PFSK-1 (cell line): Measurements from ENCODE around the gene OXNAD1.

Source experiments
- POLR2AphosphoS5 ChIP-seq: IDR thresholded peaks from 2 replicates; pipeline ENCODE4 v1.6.1; 2012; ENCODE audit warnings: low read depth, mild to moderate bottlenecking, control low read depth, low read length, moderate library complexity
- SIN3A ChIP-seq: IDR thresholded peaks from 2 replicates; pipeline ENCODE4 v1.6.1; 2012; ENCODE audit warnings: mild to moderate bottlenecking, low read length, moderate library complexity, borderline replicate concordance; ENCODE audit not compliant: insufficient read depth
- TAF1 ChIP-seq: IDR thresholded peaks from 2 replicates; pipeline ENCODE4 v1.6.1; 2012; ENCODE audit warnings: low read length, control low read depth, borderline replicate concordance; ENCODE audit not compliant: insufficient read depth
- TF ChIP-seq, protein P1 (sequence below), 2 experiments: IDR thresholded peaks; 2 replicates each; pipeline versions ENCODE4 v1.6.1 to v1.8.0; 2011 to 2012; ENCODE audit warnings: low read depth in 2 of 2, low read length in 2 of 2, control low read depth in 1 of 2, inconsistent platforms in 1 of 2, mild to moderate bottlenecking in 1 of 2, moderate library complexity in 1 of 2; ENCODE audit not compliant: insufficient read depth in 1 of 2

DNA sequence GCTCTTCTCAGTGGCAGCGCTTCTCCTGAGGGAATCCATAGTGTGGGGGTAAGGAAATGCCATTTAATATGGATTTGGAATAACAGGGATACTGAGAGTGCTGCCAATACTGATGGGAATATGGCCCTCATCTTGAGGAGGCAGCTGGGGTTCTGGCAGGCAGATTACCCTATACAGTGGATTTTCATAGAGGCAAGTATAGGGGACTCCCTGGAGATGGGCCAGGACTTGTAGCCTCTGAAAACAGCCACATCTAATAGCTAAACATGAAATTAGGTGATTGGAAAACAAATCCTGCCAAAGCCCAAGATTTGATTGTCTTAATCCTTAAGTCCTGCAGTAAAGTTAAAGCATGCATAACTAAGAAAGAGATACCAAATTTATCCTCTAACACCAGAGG is 31.2 kb upstream of the OXNAD1 start:
- TF ChIP-seq POLR2AphosphoS5 = no peak
- no peak for TF ChIP-seq TAF1
- TF ChIP-seq, protein P1, sequence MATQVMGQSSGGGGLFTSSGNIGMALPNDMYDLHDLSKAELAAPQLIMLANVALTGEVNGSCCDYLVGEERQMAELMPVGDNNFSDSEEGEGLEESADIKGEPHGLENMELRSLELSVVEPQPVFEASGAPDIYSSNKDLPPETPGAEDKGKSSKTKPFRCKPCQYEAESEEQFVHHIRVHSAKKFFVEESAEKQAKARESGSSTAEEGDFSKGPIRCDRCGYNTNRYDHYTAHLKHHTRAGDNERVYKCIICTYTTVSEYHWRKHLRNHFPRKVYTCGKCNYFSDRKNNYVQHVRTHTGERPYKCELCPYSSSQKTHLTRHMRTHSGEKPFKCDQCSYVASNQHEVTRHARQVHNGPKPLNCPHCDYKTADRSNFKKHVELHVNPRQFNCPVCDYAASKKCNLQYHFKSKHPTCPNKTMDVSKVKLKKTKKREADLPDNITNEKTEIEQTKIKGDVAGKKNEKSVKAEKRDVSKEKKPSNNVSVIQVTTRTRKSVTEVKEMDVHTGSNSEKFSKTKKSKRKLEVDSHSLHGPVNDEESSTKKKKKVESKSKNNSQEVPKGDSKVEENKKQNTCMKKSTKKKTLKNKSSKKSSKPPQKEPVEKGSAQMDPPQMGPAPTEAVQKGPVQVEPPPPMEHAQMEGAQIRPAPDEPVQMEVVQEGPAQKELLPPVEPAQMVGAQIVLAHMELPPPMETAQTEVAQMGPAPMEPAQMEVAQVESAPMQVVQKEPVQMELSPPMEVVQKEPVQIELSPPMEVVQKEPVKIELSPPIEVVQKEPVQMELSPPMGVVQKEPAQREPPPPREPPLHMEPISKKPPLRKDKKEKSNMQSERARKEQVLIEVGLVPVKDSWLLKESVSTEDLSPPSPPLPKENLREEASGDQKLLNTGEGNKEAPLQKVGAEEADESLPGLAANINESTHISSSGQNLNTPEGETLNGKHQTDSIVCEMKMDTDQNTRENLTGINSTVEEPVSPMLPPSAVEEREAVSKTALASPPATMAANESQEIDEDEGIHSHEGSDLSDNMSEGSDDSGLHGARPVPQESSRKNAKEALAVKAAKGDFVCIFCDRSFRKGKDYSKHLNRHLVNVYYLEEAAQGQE (IDR thresholded peaks at IDR 0.05; ENCODE audit: insufficient read depth in 1 of 2, low read depth in 2 of 2, low read length in 2 of 2) = no peak
- no peak for TF ChIP-seq SIN3A
